Frontal cortex (tissue), 4 donors: ENCODE data around the gene SPATA20. TPM values are rescaled to one million over a fixed set of nuclear protein-coding genes. Genes with fewer than 3 reads are reported as not detected.

Source experiments
- DNase-seq, 2 donors: peaks; one replicate each; pipeline ENCODE4 v3.0.0; 2012; ENCODE audit warnings: low spot score in 2 of 2
- FAIRE-seq: peaks from 2 replicates; lab custom pipeline; 2012; peaks lifted over from hg19 to GRCh38; lab: Jason Lieb, UNC
- total RNA-seq: library from RNA; depleted of rRNA; stranded (reverse); fragments of >200 nt; gene quantifications from one replicate; pipeline ENCODE4 v1.2.3, GENCODE V29; 2014
- donor health status: control.
- donor health status: control.
- donor health status: control.

SPATA20 gene
- total RNA-seq, 1 donor from 2014 or later = 26.9 TPM

DNA sequence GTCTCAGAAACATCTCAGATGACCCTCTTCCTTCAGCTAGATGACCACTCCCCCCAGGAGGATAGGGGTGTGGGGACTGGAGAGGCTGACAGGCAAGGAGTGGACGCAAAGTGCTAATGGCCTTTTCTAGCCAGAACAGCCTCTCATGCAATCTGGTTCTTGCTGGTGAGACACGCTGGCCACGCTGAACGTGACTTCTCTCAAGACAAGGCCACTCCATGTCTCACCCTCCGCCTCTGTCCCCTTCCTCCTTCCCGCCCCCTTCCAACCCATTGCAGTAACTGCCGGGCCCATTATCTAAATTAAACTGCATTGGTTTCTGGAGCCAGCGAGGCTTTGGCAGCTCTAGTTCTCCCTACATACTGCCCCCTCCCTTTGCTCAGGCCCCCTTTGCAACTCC lies 23.1 kb downstream of the SPATA20 start:
- no peak for DNase-seq

GRCh38 chr17:50570528-50570927 lies 23.6 kb downstream of the SPATA20 start:
- FAIRE-seq = no peak
- DNase-seq = no peak

More for the DNA sequence above, 23.1 kb downstream of the SPATA20 start:
- FAIRE-seq = no peak

GRCh38 chr17:50571681-50572080 lies 24.7 kb downstream of the SPATA20 start:
- no peak for FAIRE-seq
- DNase-seq = no peak

DNA sequence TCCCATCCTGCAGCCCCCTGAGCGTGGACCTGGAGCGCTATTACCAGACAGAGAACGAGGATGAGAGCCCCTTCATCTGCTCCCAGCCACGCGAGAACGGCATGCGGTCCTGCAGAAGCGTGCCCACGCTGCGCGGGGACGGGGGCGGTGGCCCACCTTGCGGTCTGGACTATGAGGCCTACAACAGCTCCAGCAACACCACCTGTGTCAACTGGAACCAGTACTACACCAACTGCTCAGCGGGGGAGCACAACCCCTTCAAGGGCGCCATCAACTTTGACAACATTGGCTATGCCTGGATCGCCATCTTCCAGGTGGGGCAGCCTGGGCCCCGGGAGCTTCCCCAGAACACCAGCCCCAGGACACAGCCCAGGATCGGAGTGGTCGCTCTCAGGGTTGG lies 25.6 kb downstream of the SPATA20 start:
- FAIRE-seq (no peak), DNase-seq (no peak)

GRCh38 chr17:50573866-50574611 lies 27.1 kb downstream of the SPATA20 start:
- FAIRE-seq (no peak), DNase-seq (no peak)

- no peak for FAIRE-seq
- DNase-seq = no peak
These were observed 28.7 kb downstream of the SPATA20 start for GRCh38 chr17:50575581-50576210.

DNA sequence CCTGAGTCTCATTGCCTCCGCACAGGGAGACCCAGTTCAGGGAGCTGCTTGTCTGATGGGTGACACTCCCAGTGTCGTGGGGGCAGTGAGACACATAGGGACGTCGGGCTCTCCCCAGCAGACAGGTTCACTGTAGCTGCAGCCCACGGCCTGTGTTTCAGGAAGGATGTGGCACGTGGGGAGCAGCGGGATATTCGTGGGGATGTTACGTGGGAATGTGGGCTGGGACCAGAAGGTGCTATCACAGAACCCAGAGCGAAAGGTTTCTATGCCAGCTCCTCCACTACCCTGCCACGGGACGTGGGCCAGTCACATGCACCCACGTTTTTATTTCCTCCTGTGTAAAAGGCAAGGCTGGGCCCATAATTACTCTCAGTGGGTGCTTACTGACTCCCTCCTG lies 29.9 kb downstream of the SPATA20 start:
- no peak for DNase-seq

GRCh38 chr17:50577451-50577954 lies 30.5 kb downstream of the SPATA20 start:
- FAIRE-seq (no peak), DNase-seq (no peak)

More for the DNA sequence above, 29.9 kb downstream of the SPATA20 start:
- FAIRE-seq = no peak

DNA sequence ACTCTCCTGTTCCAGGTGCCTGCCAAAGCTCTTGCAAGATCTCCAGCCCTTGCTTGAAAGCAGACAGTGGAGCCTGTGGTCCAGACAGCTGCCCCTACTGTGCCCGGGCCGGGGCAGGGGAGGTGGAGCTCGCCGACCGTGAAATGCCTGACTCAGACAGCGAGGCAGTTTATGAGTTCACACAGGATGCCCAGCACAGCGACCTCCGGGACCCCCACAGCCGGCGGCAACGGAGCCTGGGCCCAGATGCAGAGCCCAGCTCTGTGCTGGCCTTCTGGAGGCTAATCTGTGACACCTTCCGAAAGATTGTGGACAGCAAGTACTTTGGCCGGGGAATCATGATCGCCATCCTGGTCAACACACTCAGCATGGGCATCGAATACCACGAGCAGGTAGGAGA lies 31.2 kb downstream of the SPATA20 start:
- FAIRE-seq = no peak

DNA sequence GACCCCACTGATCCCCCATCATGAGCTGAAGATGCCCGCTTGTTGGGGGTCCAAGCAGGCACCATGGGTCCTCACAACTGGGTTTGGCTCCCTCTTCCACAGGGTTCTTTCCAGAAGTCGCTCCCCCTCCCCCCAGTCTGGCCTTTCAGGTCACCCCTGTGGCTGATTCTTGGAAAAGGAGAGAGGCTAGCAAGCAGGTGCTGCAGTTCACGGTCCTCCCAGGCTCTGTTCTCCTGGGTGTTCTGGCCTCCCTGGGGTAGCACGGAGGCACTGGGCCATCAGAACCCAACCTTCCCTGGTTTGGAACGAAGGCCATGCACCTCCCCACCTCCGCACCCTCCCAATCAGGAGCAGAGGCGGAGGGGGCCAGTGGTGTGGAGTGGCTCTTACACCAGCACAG lies 32.4 kb downstream of the SPATA20 start:
- DNase-seq (no peak), FAIRE-seq (no peak)

More for the DNA sequence above, 31.2 kb downstream of the SPATA20 start:
- no peak for DNase-seq

GRCh38 chr17:50580646-50581045 lies 33.7 kb downstream of the SPATA20 start:
- no peak for DNase-seq

DNA sequence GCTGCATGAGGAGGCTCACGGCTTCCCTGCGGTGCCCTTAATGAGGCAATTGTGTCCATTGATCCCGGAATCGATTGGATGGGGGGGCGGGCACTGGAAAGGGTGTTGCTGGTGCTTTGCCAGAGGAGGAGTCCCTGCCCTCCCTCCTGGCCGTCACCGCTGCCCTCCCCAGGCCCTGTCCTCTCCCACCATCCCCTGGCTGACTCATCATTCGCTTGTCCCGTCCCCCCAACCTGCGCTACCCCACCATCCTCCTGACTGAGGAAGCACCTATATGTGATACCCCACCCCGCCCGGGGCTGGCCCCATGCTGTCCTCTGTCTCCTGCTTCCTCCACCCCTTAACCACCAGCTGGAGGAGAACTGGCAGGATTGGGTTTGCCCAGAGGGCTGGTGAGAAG lies 34.3 kb downstream of the SPATA20 start:
- FAIRE-seq (no peak), DNase-seq (no peak)

More at GRCh38 chr17:50580646-50581045, 33.7 kb downstream of the SPATA20 start:
- no peak for FAIRE-seq

DNA sequence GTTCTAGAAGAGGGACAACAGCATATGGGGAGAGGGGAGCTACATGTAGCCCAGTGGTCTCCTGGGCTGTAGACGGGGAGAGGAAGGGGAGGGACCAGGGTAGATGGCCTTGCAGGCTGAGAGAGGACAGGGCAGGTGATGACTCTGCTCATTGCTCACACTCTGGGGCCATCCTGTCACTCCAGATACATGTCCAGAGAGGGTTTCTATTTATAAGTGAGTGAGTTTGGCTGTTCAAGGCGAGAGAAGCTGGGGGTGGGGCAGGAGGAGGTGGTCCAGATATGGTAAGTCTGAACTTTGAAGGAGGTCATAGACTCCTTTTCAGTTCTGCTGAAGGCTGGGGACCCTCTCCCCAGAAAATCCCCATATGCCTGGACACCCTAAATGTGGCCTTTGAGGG lies 35.8 kb downstream of the SPATA20 start:
- no peak for FAIRE-seq
- no peak for DNase-seq

GRCh38 chr17:50583641-50584040 lies 36.7 kb downstream of the SPATA20 start:
- DNase-seq = no peak
- no peak for FAIRE-seq

DNA sequence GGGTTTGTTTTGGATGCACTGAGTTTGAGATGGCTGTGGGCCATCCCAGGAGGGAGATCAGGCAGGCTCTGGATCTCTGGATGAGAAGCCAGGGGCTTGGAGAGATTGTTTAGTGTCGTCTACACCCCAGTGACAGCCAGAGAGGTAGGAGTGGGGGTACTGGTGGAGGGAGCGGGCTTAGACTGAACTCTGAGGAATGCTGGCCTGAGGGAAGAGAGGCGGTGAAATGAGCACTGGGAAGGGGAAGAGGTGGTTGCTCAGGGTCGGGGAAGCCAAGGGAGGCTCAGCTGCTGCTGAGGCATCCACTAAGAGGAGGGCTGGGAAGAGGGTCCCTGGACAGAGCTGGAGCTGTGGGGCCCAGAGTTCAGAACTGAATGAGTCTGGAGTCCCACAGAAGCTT lies 37.1 kb downstream of the SPATA20 start:
- no peak for DNase-seq
- no peak for FAIRE-seq

DNA sequence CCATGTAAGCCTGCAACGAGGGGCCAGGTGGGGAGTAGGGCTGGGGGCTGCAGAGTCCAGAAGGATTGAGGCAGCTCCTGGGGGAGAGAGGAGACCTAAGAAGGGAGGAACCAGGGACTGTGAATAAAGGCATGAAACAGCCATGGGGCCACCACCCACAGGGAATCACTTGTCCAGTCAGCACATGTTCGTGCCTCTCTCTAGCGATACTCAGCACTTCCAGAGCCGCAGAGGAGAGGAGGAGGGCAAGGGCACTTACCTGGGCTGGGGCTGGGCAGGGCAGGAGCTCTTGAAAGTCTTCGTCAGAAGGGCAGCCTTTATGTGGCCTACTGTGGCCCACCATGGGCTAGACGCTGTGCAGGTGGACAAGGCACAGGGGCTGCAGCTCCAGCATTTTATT lies 37.8 kb downstream of the SPATA20 start:
- no peak for FAIRE-seq
- no peak for DNase-seq

DNA sequence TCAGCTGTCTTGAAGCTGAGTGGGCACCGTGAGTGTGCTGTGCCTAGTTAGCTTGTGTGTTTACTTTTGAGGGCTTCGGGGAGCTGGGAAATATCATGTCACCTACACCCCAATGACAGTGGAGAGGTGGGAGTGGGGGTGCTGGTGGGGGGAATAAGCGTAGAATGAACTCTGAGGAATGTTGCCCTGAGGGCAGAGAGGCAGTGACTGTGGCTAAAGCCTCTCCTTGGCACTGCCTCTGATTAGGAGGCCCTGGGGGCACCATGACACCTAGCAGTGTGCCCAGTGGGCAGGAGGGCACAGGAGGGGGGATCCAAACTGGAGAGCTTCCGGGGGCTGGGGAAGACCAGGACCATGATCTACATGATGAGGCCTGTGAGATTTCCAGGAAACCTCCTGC lies 38.4 kb downstream of the SPATA20 start:
- DNase-seq = no peak
- no peak for FAIRE-seq

DNA sequence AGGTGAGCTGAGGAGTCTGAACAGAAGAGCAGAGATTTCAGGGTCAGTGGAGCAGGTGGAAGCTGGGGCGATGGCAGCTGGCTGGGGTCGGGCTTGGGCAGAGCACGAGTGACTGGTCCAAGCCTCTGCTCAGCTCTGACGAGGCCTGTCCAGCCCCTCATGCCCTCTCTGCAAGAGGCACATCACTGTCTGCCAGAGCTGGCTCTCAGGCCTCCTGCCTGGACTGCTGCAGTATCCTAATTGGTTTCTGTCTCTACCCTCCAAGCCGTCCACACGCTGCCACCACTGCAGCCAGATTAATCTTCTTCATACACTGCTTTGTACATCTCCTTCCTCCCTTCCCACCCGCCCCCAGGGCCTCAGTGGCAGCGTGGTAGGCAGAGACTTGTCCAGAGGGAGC lies 38.9 kb downstream of the SPATA20 start:
- no peak for DNase-seq
- FAIRE-seq = no peak

GRCh38 chr17:50586421-50587247 lies 39.7 kb downstream of the SPATA20 start:
- DNase-seq (no peak), FAIRE-seq (no peak)

DNA sequence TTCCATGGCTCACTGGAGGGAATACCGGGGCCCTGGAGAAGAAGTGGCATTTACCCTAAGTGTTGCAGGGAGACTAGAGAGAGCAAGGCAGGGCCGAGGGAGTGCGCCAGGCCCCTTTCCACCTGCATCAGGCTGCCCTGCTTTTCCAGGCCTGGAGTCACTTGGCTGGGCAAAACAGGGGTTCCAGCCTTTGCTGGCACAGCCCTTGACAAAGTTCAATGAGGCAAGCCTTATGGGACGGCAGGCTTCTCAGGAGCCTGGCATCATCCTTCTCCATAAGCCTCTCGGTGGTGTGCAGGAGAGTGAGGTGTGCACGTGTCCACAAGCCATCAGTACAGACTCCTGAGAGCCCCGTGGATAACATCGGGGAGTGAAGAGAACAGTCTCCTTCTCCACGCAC lies 40.6 kb downstream of the SPATA20 start:
- DNase-seq = no peak
- FAIRE-seq = no peak
